BE2C (cell line): Measurements from ENCODE around the gene DPF3.

ENCODE experiments used
- DNase-seq: peaks from one replicate; pipeline ENCODE4 v3.0.0-alpha.2; 2020
- H3K27me3 ChIP-seq: fragments of 250-450 bp; sonication (Bioruptor Pico); 2 replicates; pipeline ENCODE4 v1.5.1; 2020; ENCODE audit warnings: mild to moderate bottlenecking
- H3K36me3 ChIP-seq: fragments of 250-450 bp; sonication (Bioruptor Pico); 2 replicates; pipeline ENCODE4 v1.5.1; 2020; ENCODE audit warnings: mild to moderate bottlenecking
- H3K4me1 ChIP-seq: fragments of 250-450 bp; sonication (Bioruptor Pico); 2 replicates; pipeline ENCODE4 v1.5.1; 2020
- H3K4me3 ChIP-seq: 2 replicates; pipeline ENCODE4 v1.5.1; 2011; ENCODE audit warnings: low read depth, low read length
- H3K9me3 ChIP-seq: fragments of 250-450 bp; sonication (Bioruptor Pico); 2 replicates; pipeline ENCODE4 v1.5.1; 2020
- CTCF ChIP-seq: IDR thresholded peaks from 2 replicates; pipeline ENCODE4 v1.5.1; 2012; ENCODE audit warnings: mild to moderate bottlenecking, low read depth, low read length

DPF3 gene

DNA sequence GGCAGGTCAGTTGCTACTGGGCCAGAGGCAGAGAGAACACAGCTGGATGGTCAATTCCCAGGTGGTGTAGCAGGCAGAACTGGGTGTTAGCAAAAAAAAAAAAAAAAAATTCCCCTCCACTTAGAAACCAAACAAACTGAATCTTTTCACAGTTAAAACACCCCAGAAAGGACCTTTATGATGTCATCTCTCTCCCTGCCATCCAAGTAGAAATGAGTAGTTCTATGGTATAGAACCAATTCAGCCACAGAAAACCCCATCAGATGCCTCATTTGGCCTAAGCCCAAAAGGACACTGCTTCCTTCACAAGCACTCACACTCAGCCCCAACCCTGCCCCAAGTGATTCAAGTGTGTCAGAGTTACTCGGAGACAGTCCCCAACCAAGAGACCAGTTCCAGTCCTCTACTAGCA is 230.8 kb downstream of the DPF3 start:
- peaks cover 9% of the 10 kb centered on the region for H3K36me3 ChIP-seq
- H3K27me3 ChIP-seq, result no peaks in the 10 kb centered on the region
- TF ChIP-seq CTCF, result no peak
- H3K4me1 ChIP-seq, result no peaks in the 10 kb centered on the region; the same call in 1 of the 2 replicates
- H3K9me3 ChIP-seq, result no peaks in the 10 kb centered on the region
- no peak for DNase-seq
- H3K4me3 ChIP-seq, result no peak overlapping the region

DNA sequence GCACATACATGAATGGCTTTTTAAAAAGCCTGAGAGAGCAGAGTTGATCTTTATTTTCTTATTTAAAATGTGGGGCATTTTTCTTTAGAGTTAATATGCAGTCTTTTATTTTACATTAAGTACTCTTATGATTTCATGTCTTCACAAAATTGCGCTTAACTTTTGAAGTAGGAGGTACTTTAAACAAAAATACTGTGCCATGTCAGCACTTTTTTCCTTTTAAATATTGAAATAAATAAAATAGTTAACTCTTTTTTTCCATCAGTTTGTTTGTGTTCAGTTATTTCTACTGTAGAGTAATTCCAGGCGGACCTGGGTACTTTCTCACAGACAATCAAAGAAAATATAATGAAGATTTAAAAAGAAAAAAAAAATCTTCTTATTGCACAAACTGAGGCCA is 231.7 kb downstream of the DPF3 start:
- no peak for TF ChIP-seq CTCF
- H3K4me1 ChIP-seq, result no peaks in the 10 kb centered on the region; the same call in 1 of the 2 replicates
- peaks cover 9% of the 10 kb centered on the region for H3K36me3 ChIP-seq

DNA sequence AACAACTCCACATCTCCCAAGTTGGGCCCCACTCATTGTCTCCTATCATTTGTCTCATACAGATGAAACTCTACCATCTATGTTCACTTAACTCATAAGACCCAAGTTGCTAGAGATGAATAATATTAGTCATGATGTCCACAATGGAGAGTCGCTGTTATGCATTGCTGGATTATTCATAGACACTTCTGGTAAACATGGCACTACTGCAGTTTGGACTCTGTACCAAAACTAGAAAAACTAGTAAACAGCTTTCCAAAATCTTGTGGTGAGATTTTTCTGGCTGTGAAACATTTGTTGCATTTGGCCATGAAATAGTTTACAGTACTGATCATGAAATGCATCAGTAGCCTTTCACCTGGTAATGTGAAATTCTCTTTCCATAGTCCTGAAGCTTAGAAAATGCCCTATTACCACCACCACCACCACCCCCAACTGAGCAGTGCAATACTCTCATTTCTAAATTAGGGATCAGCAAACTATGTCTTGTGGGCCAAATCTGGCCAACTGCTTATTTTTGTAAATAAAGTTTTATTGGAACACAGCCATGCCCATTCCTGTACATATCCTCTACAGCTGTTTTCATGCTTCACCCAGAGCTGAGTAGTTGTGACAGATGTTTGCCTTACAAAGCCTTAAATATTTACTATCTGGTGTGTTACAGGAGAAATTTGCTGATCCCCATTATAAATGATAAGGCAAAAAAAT is 236.5 kb downstream of the DPF3 start:
- H3K4me1 ChIP-seq, result no peaks in the 10 kb centered on the region
- no peak overlapping the region for H3K4me3 ChIP-seq
- H3K36me3 ChIP-seq, result peaks cover 4% of the 10 kb centered on the region; the same call in 1 of the 2 replicates
- no peaks in the 10 kb centered on the region for H3K27me3 ChIP-seq
- TF ChIP-seq CTCF, result no peak
- H3K9me3 ChIP-seq, result no peaks in the 10 kb centered on the region
- DNase-seq, result no peak

More for the DNA sequence above, 231.7 kb downstream of the DPF3 start:
- Histone ChIP-seq H3K27me3 (no peaks in the 10 kb centered on the region), H3K9me3 (no peaks in the 10 kb centered on the region), H3K4me3 (no peak overlapping the region)
- DNase-seq, result no peak

DNA sequence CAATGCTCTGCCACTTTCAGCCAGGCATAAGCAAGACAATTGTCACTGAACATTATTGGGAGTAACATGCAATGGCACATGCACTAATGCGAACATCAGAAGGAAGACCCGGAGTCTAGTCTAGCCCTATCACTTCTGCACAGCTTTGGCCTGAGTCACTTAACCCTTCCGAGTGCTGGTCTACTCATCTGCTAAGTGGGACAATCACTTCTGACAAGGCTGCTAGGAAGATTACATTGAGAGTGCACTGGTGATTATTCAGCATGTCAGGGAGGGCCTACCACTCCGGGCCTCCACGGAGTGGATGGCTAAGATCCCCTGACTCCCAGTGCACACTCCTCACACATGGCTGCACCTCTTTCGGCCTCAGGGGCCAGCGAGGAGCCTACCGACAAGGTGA is 240.9 kb downstream of the DPF3 start:
- peaks cover 17% of the 10 kb centered on the region for H3K4me1 ChIP-seq
- TF ChIP-seq CTCF, result no peak
- H3K4me3 ChIP-seq, result no peak overlapping the region
- H3K27me3 ChIP-seq, result no peaks in the 10 kb centered on the region
- H3K36me3 ChIP-seq, result no peaks in the 10 kb centered on the region
- no peaks in the 10 kb centered on the region for H3K9me3 ChIP-seq
- DNase-seq, result no peak

GRCh38 chr14:72652179-72652578 is 241.7 kb downstream of the DPF3 start:
- H3K9me3 ChIP-seq, result no peaks in the 10 kb centered on the region
- no peak overlapping the region for H3K4me3 ChIP-seq
- H3K36me3 ChIP-seq, result no peaks in the 10 kb centered on the region
- peaks cover 17% of the 10 kb centered on the region for H3K4me1 ChIP-seq
- H3K27me3 ChIP-seq, result no peaks in the 10 kb centered on the region
- no peak for DNase-seq
- no peak for TF ChIP-seq CTCF

- TF ChIP-seq CTCF, result no peak
- Histone ChIP-seq H3K9me3 (no peaks in the 10 kb centered on the region), H3K27me3 (no peaks in the 10 kb centered on the region), H3K4me1 (peaks cover 17% of the 10 kb centered on the region), H3K4me3 (no peak overlapping the region), H3K36me3 (no peaks in the 10 kb centered on the region)
- no peak for DNase-seq
Measured at GRCh38 chr14:72651714-72652113, 242.2 kb downstream of the DPF3 start.
